SH-SY5Y (cell line): Measurements from ENCODE around the gene SIX4.

Experiments
- GATA2 ChIP-seq: IDR thresholded peaks from 2 replicates; pipeline ENCODE4 v1.6.1; 2011; ENCODE audit warnings: mild to moderate bottlenecking, low read depth, low read length
- GATA3 ChIP-seq: IDR thresholded peaks from 2 replicates; pipeline ENCODE4 v1.6.1; 2011; ENCODE audit warnings: low read depth, mild to moderate bottlenecking, low read length, moderate library complexity

- no peak for TF ChIP-seq GATA3
- TF ChIP-seq GATA2 = no peak
These were observed 34.7 kb upstream of the SIX4 start for GRCh38 chr14:60758885-60759284.
